ENCODE data around the gene ZMYND19. TPM values are rescaled to one million over a fixed set of nuclear protein-coding genes. Genes with fewer than 3 reads are reported as not detected.
A peak's percentile ranks its signal among the peaks of the same experiment; 100 is the strongest.

The ZMYND19 gene
- total RNA-seq, 1 donor from 2014 or later: 10.3 TPM

GRCh38 chr9:137581361-137582285 lies 8.7 kb downstream of the ZMYND19 start:
- no peak overlapping the region for H3K4me3 ChIP-seq
- H3K9me3 ChIP-seq: no peaks in the 10 kb centered on the region
- H3K36me3 ChIP-seq: peaks cover 0 to 47% of the 10 kb centered on the region in 2 donors
- TF ChIP-seq CTCF (IDR thresholded peaks at IDR 0.05) (no peak), POLR2A (IDR thresholded peaks at IDR 0.05) (no peak), POLR2AphosphoS5 (IDR thresholded peaks at IDR 0.05; ENCODE audit: insufficient read depth in 1 of 2, low read depth in 1 of 2) (no peak)
- H3K4me1 ChIP-seq: peaks cover 24% of the 10 kb centered on the region
- H3K27me3 ChIP-seq: no peaks in the 10 kb centered on the region
- no peak overlapping the region for H3K27ac ChIP-seq
- no peak for DNase-seq (ENCODE audit: extremely low spot score in 2 of 2)
- intact Hi-C loops (cut with DNase I): no loop called here

DNA sequence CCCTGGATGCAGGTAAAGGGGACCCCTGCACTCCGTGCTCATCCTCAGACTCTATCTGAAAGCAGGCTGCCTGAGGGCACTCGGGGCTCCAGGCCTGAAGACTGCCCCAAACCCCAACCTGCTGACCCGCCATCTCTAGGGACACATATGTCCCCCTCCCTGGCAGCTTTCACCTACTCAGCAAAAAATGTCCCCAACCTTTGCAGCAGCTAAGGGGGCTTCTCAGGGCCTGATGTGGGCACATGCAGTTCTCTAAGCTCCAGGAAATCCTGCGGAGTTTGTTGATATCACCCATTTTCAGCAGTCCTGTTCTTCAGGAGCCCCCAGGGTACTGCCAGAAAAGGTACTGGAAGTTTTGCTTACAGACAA lies 9.4 kb downstream of the ZMYND19 start:
- H3K9me3 ChIP-seq: no peaks in the 10 kb centered on the region
- H3K4me1 ChIP-seq: peaks cover 31% of the 10 kb centered on the region
- TF ChIP-seq CTCF (IDR thresholded peaks at IDR 0.05) (no peak), POLR2AphosphoS5 (IDR thresholded peaks at IDR 0.05; ENCODE audit: insufficient read depth in 1 of 2, low read depth in 1 of 2) (no peak), POLR2A (IDR thresholded peaks at IDR 0.05) (no peak)
- no peaks in the 10 kb centered on the region for H3K27me3 ChIP-seq
- no peak overlapping the region for H3K27ac ChIP-seq
- no peak overlapping the region for H3K4me3 ChIP-seq
- DNase-seq (ENCODE audit: extremely low spot score in 2 of 2): no peak
- peaks cover 0 to 44% of the 10 kb centered on the region in 2 donors for H3K36me3 ChIP-seq
- intact Hi-C loops (cut with DNase I): no loop called here

DNA sequence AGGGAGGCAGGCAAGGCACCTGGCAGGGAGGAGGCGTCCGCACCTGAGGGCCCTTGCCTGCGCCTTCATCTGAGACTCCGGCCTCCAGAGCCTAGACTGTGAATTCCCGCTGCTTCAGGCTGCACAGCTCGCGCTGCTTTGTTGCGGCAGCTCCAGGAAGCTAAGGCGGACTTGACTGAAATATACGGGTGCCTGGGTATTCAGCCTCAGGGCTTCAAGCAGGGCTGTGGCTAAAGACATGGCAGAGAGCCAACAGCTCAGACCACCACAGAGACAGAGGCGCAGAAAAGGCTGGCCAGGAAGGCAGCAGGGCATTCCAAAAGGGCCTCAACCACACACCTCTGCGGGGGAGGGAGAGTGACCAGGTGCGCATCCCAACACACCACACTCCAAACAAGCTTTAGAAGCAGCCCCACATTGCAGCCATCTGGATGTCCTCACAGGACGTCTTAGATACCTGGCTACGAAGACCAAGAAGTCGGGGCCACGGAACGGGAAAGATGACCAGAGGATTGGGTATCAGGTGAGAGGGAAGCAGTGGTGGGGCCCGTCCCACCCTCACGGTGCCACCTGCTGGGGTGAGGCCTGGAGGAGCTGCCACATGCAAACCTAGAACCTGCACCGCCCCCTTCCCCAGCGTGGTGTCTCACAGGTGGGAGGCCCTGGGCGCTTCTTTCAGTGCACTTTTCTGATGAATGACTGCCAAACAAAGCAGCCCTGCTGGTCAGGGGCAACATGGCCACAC lies 9.9 kb downstream of the ZMYND19 start:
- TF ChIP-seq CTCF (IDR thresholded peaks at IDR 0.05) (no peak), POLR2AphosphoS5 (IDR thresholded peaks at IDR 0.05; ENCODE audit: insufficient read depth in 1 of 2, low read depth in 1 of 2) (no peak), POLR2A (IDR thresholded peaks at IDR 0.05) (no peak)
- no peaks in the 10 kb centered on the region for H3K9me3 ChIP-seq
- H3K27me3 ChIP-seq: no peaks in the 10 kb centered on the region
- H3K36me3 ChIP-seq: peaks cover 0 to 44% of the 10 kb centered on the region in 2 donors
- H3K4me1 ChIP-seq: peaks cover 37% of the 10 kb centered on the region
- DNase-seq (ENCODE audit: extremely low spot score in 2 of 2): no peak
- no peak overlapping the region for H3K4me3 ChIP-seq
- intact Hi-C loops (cut with DNase I): no loop called here
- no peak overlapping the region for H3K27ac ChIP-seq

DNA sequence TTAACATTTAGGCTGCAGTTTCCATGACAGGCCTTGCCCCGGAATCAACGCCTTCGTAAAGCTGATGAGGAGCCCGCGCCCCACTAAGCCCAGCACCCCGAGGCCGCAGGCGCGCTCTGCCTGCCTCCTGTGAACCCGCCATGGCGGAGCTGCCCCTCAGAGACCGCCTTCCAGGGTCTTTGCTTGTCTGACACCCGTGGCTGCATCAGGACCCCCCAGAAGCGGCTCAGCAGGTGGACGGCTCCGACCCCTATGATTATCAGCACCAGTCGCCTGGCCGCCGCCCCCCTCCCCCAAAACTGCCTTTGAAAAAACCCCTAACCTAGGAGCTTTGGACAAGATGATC lies 11.1 kb downstream of the ZMYND19 start:
- Histone ChIP-seq H3K9me3 (no peaks in the 10 kb centered on the region), H3K4me3 (peak overlapping the region; percentile 92 to 98), H3K27me3 (no peaks in the 10 kb centered on the region), H3K27ac (peak overlapping the region; percentile 60), H3K36me3 (peaks cover 0 to 43% of the 10 kb centered on the region in 2 donors), H3K4me1 (peaks cover 38% of the 10 kb centered on the region)
- DNase-seq (ENCODE audit: extremely low spot score in 2 of 2): no peak
- TF ChIP-seq POLR2AphosphoS5 (IDR thresholded peaks at IDR 0.05; ENCODE audit: insufficient read depth in 1 of 2, low read depth in 1 of 2) (peak in 1 of 2 donors; percentile 9), CTCF (IDR thresholded peaks at IDR 0.05) (no peak)
- intact Hi-C loops (cut with DNase I): no loop called here
